PC-3 (cell line): ENCODE data around the gene TSPEAR. TPM values are rescaled to one million over a fixed set of nuclear protein-coding genes. Genes with fewer than 3 reads are reported as not detected.

ENCODE experiments used
- ATAC-seq: fragments of 200-7000 bp; cut with Tn5 transposase; 2 replicates; pipeline ENCODE4 v1.9.1; 2020; ENCODE audit warnings: mild to moderate bottlenecking, moderate library complexity
- BruUV-seq: library from RNA; stranded (reverse); fragments of 400-500 nt; replicated peaks from 2 replicates; lab custom pipeline; 2021; lab: Mats Ljungman, UMichigan
- CTCF ChIA-PET: fragments of 300-600 bp; sonication (Branson Sonifier 250); formaldehyde crosslinking; loops from one replicate; lab custom pipeline; 2022; ENCODE audit warnings: antibody characterized with exemption; lab: Charles Lee
- POLR2A ChIA-PET: fragments of 300-600 bp; sonication (Branson Sonifier 250); formaldehyde crosslinking; loops from one replicate; lab custom pipeline; 2022; ENCODE audit warnings: antibody characterized with exemption; ENCODE audit not compliant: unreplicated experiment; lab: Charles Lee
- DNase-seq: peaks from one replicate; pipeline ENCODE4 v3.0.0-alpha.2; 2015
- H2AFZ ChIP-seq: fragments of 300-600 bp; sonication (generic); 2 replicates; pipeline ENCODE4 v1.6.0; 2016; ENCODE audit warnings: antibody characterized with exemption, low read length
- H3F3A ChIP-seq: fragments of 300-600 bp; sonication (generic); one replicate; pipeline ENCODE4 v1.6.0; 2017; ENCODE audit warnings: antibody characterized with exemption, low read length, control low read depth, mild to moderate bottlenecking; ENCODE audit not compliant: unreplicated experiment
- H3K27ac ChIP-seq: fragments of 300-600 bp; sonication (generic); 2 replicates; pipeline ENCODE4 v1.5.1; 2016; ENCODE audit warnings: mild to moderate bottlenecking, low read length
- H3K27me3 ChIP-seq: fragments of 300-600 bp; sonication (generic); 2 replicates; pipeline ENCODE4 v1.6.1; 2016; ENCODE audit warnings: low read length, mixed read lengths
- H3K36me3 ChIP-seq: fragments of 300-600 bp; sonication (generic); 2 replicates; pipeline ENCODE4 v1.6.1; 2016; ENCODE audit warnings: low read depth, mixed run types, low read length, mixed read lengths
- H3K4me1 ChIP-seq: fragments of 300-600 bp; sonication (generic); 2 replicates; pipeline ENCODE4 v1.5.1; 2016; ENCODE audit warnings: low read length; ENCODE audit not compliant: insufficient read depth
- H3K4me2 ChIP-seq: fragments of 300-600 bp; sonication (generic); 2 replicates; pipeline ENCODE4 v1.6.0; 2016; ENCODE audit warnings: low read length
- H3K4me3 ChIP-seq: fragments of 300-600 bp; sonication (generic); 2 replicates; pipeline ENCODE4 v1.5.1; 2016; ENCODE audit warnings: mild to moderate bottlenecking, low read length, mixed read lengths
- H3K79me2 ChIP-seq: fragments of 300-600 bp; sonication (generic); 2 replicates; pipeline ENCODE4 v1.6.1; 2017; ENCODE audit warnings: low read length, mixed read lengths
- H3K9ac ChIP-seq: fragments of 300-600 bp; sonication (generic); 2 replicates; pipeline ENCODE4 v1.6.0; 2016; ENCODE audit warnings: mild to moderate bottlenecking, low read length
- H3K9me2 ChIP-seq: fragments of 300-600 bp; sonication (generic); replicated peaks from 2 replicates; pipeline ENCODE4 v1.6.1; 2016; ENCODE audit warnings: mixed run types, low read length, mixed read lengths
- H3K9me3 ChIP-seq: fragments of 300-600 bp; sonication (generic); 2 replicates; pipeline ENCODE4 v1.6.1; 2016; ENCODE audit warnings: low read length, mixed read lengths
- H4K20me1 ChIP-seq: fragments of 300-600 bp; sonication (generic); 2 replicates; pipeline ENCODE4 v1.6.1; 2016; ENCODE audit warnings: low read length, mixed read lengths
- EZH2 ChIP-seq: fragments of 300-600 bp; sonication (generic); IDR thresholded peaks from one replicate; pipeline ENCODE4 v1.6.1; 2017; ENCODE audit warnings: antibody characterized with exemption, mild to moderate bottlenecking, low read length; ENCODE audit not compliant: unreplicated experiment
- EZH2phosphoT487 ChIP-seq: fragments of 300-600 bp; sonication (generic); IDR thresholded peaks from 2 replicates; pipeline ENCODE4 v1.6.1; 2018; ENCODE audit warnings: mild to moderate bottlenecking, antibody characterized with exemption, low read length, borderline replicate concordance
- intact Hi-C: fragments of 100-400 bp; cut with micrococcal nuclease; formaldehyde crosslinking; loops from 2 replicates; pipeline ENCODE4 v1.9.0; 2023
- total RNA-seq: library from RNA; depleted of rRNA; stranded (reverse); fragments of >200 nt; gene quantifications from 2 replicates; pipeline ENCODE4 v1.2.3, GENCODE V29; 2014
- TF ChIP-seq, protein P1 (sequence below): fragments of 300-600 bp; sonication (generic); conservative IDR thresholded peaks from 2 replicates; pipeline ENCODE4 v1.5.1; 2017; ENCODE audit warnings: antibody characterized with exemption, low read depth, mild to moderate bottlenecking, low read length

TSPEAR gene
- total RNA-seq, 1 experiment from 2014 or later: 2.1 TPM

DNA sequence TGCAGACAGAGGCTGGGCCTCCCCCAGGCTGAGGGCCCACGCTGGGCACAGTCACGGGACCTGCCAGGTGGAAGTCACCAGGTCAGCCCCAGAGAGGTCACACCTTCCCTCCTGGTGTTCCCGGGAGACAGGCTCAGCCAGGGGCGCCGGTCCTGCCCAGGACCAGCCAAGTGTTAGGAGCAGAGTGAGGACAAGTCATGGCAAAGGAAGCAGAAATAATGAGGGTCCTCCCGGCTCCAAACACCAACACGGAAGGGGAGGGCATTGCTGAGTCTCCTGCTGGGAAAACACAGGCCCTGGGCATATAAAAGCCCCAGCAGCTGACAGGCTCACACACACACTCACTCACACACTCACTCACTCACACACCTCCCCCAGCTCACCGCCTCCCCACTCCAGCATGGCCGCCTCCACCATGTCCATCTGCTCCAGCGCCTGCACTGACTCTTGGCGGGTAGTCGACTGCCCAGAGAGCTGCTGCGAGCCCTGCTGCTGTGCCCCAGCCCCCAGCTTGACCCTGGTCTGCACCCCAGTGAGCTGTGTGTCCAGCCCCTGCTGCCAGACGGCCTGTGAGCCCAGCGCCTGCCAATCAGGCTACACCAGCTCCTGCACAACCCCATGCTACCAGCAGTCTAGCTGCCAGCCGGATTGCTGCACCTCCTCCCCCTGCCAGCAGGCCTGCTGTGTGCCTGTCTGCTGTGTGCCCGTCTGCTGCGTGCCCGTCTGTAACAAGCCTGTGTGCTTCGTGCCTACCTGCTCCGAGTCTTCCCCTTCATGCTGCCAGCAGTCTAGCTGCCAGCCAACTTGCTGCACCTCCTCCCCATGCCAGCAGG is 74.1 kb downstream of the TSPEAR start, which contains the start of gene KRTAP10-10:
TSS of gene KRTAP10-10 (plus strand) at position 339 of the 833 bp plus-strand sequence. CDS start at position 401, 62 bp downstream.
- H3K4me3 ChIP-seq: no peak within 1 kb of the TSS
- ChIA-PET POLR2A (no interaction called here), CTCF (no interaction called here)
- no peak for ATAC-seq
- H3K27me3 ChIP-seq: no peaks in the 10 kb centered on the region
- H3K4me2 ChIP-seq: no peak within 1 kb of the TSS
- H4K20me1 ChIP-seq: no peaks in the 10 kb centered on the region
- H3K4me1 ChIP-seq: no peaks in the 10 kb centered on the region
- DNase-seq: no peak
- H3K9me2 ChIP-seq: no peaks in the 10 kb centered on the region
- TF ChIP-seq EZH2: no peak
- no peaks in the 10 kb centered on the region for H3F3A ChIP-seq
- no peak within 1 kb of the TSS for H2AFZ ChIP-seq
- H3K9me3 ChIP-seq: 0 out of 2 replicates have a peak, but pooled peaks cover 7% of the 10 kb centered on the region
- intact Hi-C loops: no loop called here
- no peaks in the 10 kb centered on the region for H3K79me2 ChIP-seq
- no peaks in the 10 kb centered on the region for H3K36me3 ChIP-seq
- no TSS peak for BruUV-seq
- H3K9ac ChIP-seq: no peak within 1 kb of the TSS
- no peak within 1 kb of the TSS for H3K27ac ChIP-seq

DNA sequence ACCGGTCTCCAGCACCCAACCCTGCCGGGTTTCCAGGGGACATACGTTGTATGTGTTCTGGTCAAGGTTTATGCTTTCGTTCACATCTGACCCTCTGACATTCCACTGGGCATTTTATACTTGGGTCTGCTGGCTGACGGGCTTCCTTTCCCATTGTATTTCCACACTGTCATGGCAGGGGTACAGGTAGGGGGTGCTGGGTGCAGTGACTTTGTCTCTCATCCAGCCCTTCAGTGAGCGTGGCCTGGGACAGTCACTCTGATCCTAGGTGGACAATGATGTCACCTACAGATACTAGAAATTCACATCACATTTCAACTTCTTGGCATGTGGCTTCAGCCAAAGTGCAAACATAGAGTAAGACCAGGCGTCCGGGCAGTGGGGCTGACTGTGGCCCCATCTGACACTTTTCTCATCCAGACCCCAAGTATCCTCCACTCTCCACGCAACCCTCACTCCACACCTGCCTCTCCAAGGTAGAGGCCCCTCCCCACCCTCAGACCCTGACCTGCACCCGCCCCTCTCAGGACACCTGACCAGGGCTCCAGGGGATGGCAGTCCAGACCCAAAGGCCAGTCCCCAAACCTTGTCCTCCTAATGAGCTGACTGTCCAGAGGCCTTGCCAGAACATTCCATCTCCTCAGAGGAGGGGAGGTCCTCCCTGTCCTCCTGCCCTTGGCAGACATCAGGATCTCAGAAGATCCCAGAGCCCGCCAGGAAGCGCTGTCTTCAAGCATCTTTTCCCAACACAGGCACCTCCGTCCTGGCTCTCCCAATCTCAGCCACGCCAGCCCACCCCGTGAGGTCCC is 75.0 kb downstream of the TSPEAR start:
- no TSS peak for BruUV-seq
- intact Hi-C loops: no loop called here
- no peaks in the 10 kb centered on the region for H3K4me1 ChIP-seq
- H3K9me2 ChIP-seq: no peaks in the 10 kb centered on the region
- H3F3A ChIP-seq: no peaks in the 10 kb centered on the region
- H3K9ac ChIP-seq: no peak overlapping the region
- no peak for ATAC-seq
- H3K27ac ChIP-seq: no peak overlapping the region
- no peak overlapping the region for H2AFZ ChIP-seq
- no peaks in the 10 kb centered on the region for H4K20me1 ChIP-seq
- ChIA-PET POLR2A (no interaction called here), CTCF (no interaction called here)
- TF ChIP-seq EZH2phosphoT487: no peak
- TF ChIP-seq EZH2: no peak
- TF ChIP-seq, protein P1, sequence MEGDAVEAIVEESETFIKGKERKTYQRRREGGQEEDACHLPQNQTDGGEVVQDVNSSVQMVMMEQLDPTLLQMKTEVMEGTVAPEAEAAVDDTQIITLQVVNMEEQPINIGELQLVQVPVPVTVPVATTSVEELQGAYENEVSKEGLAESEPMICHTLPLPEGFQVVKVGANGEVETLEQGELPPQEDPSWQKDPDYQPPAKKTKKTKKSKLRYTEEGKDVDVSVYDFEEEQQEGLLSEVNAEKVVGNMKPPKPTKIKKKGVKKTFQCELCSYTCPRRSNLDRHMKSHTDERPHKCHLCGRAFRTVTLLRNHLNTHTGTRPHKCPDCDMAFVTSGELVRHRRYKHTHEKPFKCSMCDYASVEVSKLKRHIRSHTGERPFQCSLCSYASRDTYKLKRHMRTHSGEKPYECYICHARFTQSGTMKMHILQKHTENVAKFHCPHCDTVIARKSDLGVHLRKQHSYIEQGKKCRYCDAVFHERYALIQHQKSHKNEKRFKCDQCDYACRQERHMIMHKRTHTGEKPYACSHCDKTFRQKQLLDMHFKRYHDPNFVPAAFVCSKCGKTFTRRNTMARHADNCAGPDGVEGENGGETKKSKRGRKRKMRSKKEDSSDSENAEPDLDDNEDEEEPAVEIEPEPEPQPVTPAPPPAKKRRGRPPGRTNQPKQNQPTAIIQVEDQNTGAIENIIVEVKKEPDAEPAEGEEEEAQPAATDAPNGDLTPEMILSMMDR: no peak
- H3K79me2 ChIP-seq: no peaks in the 10 kb centered on the region
- H3K4me2 ChIP-seq: no peak overlapping the region
- H3K36me3 ChIP-seq: no peaks in the 10 kb centered on the region
- H3K27me3 ChIP-seq: no peaks in the 10 kb centered on the region
- DNase-seq: no peak
- H3K4me3 ChIP-seq: no peak overlapping the region
- 0 out of 2 replicates have a peak, but pooled peaks cover 7% of the 10 kb centered on the region for H3K9me3 ChIP-seq

DNA sequence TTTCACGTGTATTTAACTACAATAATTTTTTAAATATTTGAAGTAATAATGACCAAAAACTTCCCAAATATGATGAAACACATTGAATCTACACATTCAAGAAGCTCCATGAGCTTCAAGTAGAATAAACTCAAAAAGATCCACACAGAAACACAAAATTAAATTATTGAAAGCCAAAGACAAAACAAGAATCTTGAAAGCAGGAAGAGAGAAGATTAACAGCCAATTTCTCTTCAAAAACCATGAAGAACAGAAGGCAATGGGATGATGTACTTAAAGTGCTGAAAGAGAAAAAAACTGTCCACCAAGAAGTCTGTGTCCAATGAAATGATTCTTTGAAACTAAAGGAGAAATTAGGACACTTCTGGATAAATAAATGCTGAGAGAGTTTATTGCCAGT is 79.3 kb downstream of the TSPEAR start:
- Histone ChIP-seq H3K4me2 (no peak overlapping the region), H4K20me1 (no peaks in the 10 kb centered on the region), H2AFZ (no peak overlapping the region), H3K27me3 (no peaks in the 10 kb centered on the region), H3K9ac (no peak overlapping the region), H3K4me3 (no peak overlapping the region), H3K27ac (no peak overlapping the region), H3K9me2 (no peaks in the 10 kb centered on the region), H3K4me1 (no peaks in the 10 kb centered on the region), H3K36me3 (no peaks in the 10 kb centered on the region), H3K9me3 (0 out of 2 replicates have a peak, but pooled peaks cover 7% of the 10 kb centered on the region), H3K79me2 (no peaks in the 10 kb centered on the region), H3F3A (no peaks in the 10 kb centered on the region)
- TF ChIP-seq EZH2phosphoT487 (no peak), EZH2 (no peak)
- TF ChIP-seq, protein P1: no peak
- no TSS peak for BruUV-seq
- DNase-seq (no peak), ATAC-seq (no peak)
- ChIA-PET POLR2A (no interaction called here), CTCF (no interaction called here)
- intact Hi-C loops: no loop called here
